GM18526 (cell line): ENCODE data around the gene ARVCF.

ENCODE experiments used
- POLR2A ChIP-seq: IDR thresholded peaks from 3 replicates; pipeline ENCODE4 v1.6.1; 2011; ENCODE audit not compliant: insufficient read length; ENCODE audit errors: extremely low read depth

Gene ARVCF

DNA sequence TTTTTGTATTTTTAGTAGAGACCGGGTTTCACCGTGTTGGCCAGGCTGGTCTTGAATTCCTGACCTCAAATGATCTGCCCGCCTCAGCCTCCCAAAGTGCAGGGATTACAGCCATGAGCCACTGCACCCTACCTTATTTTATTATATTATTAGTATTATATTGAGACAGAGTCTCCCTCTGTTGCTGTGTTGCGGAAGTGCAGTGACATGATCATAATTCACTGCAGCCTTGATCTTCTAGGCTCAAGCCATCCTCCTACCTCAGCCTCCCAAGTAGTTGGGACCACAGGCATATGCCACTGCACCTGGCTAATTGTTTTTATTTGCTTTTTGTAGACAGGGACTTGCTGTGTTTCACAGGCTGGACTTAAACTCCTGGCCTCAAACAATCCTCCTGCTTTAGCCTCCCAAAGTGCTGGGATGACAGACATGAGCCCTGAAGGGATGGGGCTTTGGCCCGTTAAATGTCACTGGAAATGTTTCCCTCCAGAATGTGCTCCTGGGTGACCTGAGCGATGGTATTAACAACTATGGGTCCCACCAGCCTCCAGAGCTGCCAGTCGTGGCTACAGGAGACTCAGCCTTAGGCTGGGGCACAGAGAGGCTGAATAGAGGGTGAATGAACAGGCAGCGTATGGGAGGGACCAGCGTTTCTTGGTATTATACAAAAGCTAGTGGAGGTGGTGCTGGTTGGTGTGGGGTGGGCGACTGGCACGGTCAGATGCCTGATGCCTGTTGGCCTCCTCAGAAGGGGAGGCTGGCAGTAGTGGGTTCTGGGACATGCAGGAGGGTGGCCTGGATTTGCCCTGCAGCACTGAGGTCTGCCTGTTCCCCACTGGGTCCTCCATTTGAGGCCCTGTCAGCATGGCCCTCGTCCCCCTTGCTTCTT is 11.6 kb upstream of the ARVCF start:
- no peak for TF ChIP-seq POLR2A

DNA sequence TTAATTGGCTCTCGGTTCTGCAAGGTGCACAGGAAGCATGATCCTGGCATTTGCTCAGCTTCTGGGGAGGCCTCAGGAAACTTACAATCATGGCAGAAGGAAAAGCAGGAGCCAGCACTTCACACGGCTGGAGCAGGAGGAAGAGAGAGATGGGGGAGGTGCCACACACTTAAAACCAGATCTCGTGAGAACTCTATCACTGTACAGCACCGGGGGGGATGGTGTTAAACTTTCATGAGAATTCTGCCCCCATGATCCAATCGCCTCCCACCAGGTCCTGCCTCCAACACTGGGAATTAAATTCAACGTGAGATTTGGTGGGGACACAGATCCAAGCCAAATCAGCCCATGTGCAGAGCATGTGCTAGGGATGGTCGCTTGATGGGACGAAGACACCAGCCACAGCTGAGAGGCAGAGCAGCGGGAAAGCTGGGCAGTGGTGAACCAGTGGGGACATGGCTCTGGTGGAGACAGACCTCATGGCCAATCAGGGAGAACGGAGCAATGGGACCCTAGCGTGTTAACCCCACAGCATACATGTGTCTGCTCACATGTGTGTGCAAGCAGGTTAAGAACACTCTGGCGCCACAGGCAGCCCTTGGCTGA is 10.5 kb upstream of the ARVCF start:
- TF ChIP-seq POLR2A = no peak

DNA sequence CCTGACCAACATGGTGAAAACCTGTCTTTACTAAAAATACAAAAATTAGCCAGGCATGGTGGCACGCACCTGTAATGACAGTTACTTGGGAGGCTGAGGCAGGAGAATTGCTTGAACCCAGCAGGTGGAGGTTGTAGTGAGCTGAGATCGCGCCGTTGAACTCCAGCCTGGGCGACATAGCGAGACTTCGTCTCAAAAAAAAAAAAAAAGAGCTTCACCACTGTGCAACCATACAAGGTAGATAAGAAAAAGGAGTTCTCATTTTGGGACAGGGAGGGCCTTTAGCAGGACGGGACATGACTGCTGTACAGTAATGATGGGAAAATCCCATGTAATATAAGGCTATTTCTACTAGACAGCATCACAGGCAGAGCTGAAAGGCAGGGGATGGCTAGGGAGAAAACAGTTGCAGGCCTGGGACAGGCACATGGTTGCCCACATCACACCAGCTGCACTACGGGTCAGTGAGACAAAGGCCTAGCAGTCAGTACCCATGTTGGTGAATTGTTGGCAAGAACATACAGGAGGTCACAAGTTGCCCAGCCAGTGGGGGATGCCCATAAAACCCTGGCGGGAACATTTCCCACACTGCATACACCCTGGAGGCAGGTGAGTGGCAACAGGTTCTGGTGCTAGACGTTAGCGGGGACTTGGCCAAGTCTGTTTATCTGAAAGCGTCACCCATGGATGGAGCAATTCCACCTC is 9.7 kb upstream of the ARVCF start:
- TF ChIP-seq POLR2A = no peak

DNA sequence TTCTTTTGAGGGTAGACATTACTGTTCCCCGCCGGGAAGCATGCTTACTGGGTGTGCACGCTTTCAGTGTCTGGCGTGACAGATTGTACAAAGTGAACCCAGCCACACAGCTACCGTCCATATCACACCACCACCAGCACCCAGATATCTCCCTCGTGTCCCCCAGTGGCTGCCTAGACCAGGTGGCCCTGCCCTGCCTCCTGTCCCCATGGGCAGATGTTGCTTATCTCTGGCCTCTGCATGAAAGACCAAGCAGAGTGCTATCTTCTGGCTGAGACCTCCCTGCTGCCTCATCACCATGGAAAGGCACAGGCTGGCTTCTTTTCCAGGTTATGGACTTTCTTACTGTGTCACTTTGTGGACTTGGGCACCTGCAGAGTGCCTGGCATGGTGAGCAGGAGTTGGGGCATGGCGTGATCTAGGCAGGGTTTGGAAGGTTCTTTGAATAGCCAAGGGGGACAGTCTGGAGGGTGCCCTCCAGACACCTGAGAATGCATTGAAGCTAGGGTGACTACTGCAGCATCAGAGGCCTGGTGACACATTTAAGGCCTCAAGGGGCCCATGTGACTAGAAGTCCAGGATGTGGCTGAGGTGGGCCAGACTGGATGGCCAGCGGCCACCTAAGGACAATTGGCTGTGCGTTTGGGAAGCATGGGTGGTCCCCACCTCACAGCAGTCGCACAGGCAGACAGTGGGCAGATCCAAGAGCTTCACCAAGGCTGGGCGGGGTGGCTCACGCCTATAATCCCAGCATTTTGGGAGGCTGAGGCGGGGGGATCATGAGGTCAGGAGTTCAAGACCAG is 9.0 kb upstream of the ARVCF start:
- TF ChIP-seq POLR2A = no peak

DNA sequence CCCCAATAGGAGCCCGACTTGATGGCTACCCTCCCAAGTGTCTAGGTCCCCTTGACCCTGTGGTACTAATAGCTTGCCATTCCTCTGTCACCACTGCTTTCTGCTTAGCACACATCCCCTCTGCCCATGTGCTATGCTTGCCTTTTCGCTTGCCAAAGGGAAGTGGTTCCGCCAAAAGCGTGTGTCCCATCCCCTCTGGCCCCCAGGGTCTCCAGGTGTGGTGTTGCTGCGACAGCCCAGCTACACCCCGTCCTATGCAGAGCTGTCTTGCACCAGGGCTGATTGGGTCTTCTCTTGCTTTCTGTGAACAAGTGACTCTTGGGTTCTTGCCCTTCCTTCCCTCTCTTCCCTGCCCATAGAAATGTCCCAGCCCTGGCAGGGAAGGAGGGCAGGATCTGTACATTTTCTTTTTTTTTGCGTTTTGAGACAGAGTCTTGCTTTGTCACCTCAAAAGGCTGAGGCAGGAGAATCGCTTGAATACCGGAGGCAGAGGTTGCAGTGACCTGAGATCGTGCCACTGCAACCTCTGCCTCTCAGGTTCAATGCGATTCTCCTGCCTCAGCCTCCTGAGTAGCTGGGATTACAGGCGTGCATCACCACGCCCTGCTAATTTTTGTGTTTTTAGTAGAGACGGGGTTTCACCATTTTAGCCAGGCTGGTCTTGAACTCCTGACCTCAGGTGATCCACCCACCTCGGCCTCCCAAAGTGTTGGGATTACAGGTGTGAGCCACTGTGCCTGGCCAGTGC is 8.2 kb upstream of the ARVCF start:
- TF ChIP-seq POLR2A = no peak

DNA sequence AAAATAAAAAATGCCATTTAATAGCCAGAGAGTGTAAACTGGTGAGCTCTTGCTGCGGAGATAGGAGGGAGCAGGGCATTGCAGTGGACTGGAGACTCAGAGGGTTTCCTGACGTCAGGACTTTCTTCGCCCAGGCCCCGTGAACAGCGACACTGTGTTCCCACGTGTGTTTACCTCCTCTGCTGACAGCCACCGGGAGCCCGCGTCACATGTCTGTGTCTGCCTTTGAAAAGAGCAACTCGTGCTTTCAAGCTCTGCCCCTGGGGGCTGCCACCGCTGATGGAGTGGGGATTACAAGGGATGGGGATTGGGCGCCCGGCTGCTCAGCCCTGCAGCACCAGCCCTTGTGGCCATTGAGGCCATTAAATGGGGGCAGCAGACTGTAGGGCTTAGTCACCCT is 7.6 kb upstream of the ARVCF start:
- TF ChIP-seq POLR2A = no peak

DNA sequence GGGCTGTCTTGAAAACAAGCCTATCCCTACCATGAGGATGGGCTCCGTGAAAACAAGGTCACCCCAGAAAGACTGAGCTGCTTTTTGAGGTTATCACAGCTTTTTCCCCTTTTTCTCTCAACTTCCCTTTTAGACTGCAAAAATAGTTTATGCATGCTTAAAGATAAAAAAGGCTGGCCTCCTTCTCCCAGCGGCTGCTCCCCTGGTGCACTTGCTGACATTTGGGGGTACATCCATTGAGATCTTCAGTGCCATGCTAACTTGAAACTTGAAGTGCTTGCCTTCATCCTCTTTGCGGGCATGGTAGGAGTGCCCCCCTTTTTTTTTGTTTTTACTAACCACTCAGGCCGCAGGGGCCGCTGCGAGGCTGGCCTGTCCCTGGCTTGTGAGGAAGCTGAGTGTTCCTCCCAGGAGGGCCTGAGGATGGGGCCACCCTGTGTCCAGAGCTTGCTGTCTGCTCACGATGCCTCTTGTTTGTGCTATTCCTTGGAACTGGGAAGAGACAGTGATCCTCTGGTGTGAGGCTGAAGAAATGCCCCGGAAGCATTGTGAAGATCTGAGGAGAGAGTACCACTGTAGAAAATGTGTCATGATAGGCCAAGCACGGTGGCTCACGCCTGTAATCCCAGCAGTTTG is 6.5 kb upstream of the ARVCF start:
- TF ChIP-seq POLR2A = no peak

DNA sequence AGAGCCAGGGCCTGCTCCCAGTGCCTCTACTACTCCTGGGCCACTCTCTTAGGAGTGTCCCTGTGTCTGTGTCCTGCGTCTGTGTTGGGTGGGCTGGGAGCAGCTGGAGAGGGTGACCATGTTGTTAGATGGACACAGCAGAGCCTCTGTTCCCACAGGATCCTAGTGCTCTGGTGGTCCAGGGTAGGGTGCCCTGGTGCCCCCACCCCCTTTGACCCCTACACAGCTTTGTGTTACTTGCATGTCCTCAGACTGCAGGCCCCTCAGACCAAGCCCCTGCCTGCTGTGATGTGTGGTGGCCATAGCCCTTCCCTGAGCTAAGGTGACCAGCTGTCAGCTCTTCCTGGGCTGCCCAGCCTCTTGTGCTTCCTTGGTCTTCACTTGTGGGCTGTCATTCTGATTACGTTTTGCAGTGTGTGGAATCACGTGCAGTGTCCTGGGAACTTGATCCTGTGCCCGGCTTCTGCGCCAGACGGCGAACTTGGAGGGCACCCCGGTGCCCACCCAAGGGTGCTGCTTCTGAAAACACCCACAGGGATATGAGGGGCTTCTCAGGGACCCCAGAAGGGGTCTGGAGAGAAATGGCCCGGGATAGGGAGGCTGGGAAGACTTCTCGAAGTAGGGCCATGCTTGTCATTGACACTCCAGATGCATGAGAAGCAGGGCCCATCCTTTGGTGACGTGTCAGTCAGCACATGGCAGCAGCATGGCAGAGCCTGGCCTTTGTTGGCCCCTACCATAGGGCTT is 5.8 kb upstream of the ARVCF start:
- no peak for TF ChIP-seq POLR2A

DNA sequence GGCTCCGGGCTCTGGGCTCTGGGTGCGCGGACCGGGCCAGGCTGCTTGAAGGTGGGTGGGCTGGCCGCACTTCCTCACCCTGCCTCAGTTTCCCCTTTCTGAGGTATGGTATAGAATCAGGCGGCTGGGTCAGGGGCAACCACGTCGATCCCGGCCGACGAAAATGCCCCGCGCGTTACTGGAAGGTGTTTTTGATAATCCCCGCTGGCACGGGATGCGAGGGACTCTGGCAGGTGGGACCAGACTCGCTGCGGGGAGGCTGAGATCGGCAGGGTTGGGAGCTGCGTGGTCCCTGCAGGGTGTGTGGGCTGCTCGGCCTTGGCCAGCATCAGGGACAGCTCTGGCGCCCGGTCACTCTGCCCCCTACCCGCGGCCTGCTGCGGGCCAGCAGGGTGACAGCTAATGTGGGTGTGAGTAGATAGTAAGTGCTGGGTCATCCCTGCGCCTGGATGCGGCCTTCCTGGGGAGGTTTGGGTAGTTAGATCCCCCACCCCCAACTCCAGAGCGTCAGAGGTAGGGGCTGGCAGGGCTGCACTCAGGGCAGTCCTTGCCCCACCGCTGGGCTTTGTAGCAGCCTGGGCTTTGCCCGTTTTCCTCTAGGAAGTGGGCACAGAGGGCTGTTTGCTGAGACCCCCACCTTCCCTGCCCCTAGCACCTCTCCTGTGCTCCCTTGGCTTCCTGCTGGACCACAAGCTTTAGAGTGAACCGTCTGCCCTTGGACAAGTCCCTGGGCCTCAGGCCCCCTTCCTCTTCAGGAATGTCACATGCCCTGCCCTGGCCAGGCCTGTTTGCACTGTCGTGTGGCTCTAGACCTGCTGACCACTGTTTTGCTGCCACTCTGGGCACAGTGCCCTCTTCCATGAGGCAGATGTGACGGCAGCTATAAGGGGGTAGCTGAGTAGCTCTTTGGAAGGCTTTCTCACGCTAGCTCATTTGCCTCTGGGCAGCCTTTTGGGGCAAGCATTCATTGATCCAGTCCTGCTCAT is 4.9 kb upstream of the ARVCF start:
- TF ChIP-seq POLR2A = no peak

DNA sequence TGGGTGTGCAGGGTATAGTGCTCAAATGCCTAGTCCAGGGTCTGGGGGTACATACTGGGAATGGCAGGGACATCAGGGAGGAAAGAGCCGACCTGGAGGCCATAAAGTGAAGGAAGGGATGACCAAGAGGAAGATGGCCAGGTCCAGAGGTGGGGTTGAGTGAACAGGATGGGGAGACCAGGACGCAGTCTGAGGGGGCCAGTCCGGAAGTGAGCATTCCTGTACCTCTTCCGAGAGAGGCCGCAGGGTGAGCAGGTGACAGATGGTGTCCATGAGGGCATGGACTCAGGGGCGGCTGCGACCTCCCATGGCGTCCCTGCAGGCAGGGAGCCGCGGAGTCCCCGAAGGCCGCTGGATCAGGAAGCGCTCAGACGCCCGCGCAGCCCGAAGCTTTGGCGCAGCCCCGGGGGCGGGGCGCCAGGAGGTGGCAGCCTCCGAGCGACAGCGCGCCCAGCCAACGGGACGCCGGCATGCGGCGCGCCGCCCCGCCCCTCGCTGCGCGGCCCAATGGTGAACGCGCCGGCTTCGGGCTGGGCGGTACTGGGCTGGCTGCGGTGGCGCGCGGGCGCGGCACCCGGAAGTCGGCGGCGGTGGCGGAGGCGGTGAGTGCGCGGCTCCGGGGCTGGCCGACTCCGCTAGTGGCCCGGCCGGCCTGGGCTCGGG is 4.0 kb upstream of the ARVCF start, which contains the start of gene TANGO2:
Gene TANGO2, plus strand, starts transcription at position 578 of the 663 bp plus-strand sequence. CDS start 15,689 bp downstream, outside the sequence.
- TF ChIP-seq POLR2A = peak; percentile 84

DNA sequence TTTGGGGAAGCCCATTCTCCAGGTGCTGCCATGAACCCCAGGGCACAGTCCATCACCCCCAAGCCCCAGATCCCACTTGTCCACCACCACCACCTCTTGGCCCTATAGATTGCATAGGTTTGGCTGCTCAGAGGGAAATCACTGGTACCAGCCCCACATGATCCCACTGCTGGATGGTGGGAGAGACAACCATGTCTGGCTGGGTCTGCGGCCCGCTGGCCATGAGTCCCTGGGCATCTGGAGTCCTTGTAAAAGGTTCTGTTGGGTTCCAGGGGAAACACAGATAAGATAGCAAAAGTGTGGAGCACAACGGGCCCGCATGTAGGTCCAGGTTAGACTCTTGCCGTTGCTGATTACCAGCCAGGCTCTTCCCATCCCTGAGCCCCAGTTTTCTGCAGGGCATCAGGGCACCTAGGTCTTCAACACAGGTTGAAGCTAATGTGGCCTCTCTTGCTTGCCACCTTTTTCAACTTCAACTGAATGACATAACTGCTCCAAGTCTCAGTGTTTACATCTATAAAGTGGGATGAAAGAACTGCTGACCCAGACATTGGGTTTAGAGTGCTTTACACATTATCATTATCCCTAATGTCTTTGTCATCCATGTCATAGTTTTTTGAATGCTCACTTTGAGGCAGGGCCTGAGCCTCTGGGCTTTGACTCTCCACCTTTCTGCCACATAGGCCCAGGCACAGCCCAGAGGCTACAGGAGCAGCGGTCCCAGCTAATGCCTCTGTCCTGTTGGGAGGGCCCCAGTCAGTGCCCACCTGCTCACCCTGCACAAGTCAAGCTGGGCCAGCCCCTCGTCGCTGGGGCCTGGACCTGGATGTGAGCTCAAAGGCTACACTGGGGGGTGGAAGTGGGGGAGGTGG is 3.3 kb upstream of the ARVCF start:
- TF ChIP-seq POLR2A = no peak
